Stimulated activated CD8-positive, alpha-beta memory T cell treated with anti-CD3 and anti-CD28 coated beads, Interleukin-7, amount 100 ng/mL, for 1 hour (primary cell): ENCODE data around the gene NBEAL2.

Experiments
- DNase-seq, 2 donors: peaks; one replicate each; pipeline ENCODE4 v3.0.0-alpha.2; 2020; ENCODE audit warnings: low read depth in 2 of 2

The NBEAL2 gene, protein sequence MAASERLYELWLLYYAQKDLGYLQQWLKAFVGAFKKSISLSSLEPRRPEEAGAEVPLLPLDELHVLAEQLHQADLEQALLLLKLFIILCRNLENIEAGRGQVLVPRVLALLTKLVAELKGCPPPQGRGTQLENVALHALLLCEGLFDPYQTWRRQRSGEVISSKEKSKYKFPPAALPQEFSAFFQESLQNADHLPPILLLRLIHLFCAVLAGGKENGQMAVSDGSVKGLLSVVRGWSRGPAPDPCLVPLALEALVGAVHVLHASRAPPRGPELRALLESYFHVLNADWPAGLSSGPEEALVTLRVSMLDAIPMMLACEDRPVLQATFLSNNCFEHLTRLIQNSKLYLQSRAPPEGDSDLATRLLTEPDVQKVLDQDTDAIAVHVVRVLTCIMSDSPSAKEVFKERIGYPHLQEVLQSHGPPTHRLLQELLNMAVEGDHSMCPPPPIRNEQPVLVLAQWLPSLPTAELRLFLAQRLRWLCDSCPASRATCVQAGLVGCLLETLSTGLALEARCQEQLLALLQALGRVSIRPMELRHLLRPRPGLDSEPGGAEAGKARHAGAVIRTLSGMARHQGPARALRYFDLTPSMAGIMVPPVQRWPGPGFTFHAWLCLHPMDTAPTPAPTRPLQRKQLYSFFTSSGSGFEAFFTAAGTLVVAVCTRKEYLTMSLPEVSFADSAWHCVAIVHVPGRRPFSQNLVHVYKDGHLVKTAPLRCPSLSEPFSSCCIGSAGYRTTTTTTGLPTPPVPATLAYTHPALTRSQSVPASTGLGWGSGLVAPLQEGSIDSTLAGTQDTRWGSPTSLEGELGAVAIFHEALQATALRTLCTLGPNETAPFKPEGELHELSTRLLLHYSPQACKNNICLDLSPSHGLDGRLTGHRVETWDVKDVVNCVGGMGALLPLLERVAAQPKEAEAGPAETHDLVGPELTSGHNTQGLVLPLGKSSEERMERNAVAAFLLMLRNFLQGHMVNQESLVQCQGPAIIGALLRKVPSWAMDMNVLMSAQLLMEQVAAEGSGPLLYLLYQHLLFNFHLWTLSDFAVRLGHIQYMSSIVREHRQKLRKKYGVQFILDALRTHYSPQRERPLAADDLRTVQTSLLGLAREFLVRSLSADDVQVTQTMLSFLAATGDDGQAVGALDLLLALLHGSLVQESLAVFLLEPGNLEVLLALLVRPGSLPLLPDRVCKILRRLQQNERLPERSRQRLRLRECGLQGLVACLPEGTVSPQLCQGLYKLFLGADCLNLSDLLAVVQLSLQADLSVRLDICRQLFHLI (N-terminal part only)

DNA sequence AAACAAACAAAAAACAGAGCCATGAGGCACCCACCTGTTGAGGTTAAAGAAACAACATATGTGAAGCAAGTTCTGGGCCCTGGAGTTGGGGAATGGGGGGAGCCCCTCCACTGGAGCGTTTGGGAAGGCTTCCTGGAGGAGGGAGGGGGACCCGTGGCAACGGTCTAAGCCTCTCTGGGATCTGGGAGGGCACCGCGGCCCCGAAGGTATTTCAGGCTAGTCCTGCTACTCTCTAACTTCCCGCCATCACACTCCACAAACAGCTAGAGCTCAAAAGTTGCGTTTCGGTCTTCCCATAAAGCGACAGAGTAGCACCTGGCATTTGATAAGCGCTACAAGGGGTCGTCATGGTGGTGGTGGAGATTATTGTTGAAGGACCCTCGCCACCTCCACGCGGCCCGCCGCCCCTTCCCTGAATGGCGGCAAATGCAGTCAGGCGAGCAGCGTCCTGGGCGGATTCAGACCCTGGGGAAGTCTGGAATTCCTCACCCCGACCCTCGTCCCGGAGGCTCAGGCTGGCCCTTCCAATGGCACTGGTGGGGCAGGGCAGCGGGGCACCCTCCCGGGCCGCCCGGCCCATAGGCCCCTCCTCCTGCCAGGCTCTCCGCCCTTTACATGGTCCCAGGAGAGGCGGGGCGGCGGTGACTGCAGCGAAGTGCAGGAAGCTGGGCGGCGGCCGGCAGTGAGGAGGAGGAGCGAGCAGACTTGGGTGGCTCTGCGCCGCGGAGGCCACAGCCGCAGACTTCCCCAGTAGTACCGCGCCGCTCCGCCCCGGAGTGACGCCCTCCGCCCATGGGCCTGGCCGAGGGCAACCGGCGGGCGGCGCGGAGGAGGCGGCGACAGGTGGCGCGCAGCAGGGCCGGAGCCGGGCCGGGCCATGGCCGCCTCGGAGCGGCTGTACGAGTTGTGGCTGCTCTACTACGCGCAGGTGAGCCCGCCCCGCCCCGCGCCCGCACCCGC is at the start of gene NBEAL2:
Gene NBEAL2, plus strand, starts transcription at position 682 of the 960 bp plus-strand sequence. Its CDS starts 196 bp downstream, at position 878.
- peak; percentile 86 to 88 for DNase-seq

DNA sequence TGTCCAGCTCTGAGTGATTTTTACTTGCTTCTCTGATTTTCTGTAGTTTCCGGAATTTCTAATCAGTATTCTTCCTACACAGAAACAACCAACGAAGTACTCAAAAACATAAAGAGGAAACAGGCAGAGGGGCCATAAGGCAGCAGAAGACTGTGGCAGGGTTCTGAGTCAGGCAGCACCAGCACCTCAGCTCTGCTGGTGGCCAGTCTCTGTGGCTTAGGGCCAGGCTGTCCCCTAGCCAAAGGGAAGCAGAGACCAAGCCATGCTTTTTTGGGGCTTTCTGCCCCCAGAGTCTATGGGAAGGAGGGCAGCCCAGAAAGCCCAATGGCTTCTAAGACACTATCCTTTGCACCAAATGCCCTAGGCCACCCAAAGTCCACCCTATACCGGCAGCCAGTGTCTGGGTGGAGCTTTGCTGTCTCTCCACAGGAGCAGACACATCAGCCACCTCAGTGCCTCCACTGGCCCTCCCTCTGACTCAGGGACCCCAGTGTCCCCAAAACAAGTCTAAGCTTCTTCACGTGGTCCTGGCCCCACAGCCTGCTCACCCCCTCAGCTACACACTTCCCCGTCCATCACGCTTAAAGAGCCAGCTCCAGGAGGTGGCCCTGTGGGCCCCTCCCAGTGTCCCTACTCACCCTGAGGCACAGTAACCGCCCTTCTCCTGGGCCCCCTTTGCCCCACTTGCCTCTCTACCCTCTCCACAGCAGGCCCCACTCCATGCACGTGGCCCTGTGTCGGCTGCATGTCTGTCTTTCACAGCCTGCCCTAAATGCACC is 49.1 kb upstream of the NBEAL2 start:
- no peak for DNase-seq

DNA sequence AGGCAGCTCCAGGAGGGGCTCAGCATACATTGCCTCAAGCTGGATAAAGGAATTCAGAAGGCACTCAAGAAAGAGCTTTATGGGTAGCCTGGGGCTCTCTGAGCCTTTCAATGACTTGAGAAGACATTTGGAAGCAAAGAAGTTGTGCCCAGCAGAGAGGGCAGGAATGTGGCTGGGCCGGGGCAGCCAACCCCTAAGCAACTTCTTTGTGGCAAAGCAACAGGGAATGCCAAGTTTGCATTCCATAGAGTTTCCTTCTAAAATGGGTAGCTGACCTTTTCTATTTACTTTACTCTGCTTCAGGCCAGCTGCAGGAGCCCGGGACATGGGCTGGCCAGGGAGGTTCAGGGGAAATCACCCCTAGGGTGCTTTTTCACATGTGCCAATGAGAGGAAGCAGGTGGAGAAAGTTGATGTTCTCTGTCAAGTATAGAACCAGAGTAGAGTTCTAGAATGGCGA is 48.5 kb upstream of the NBEAL2 start:
- DNase-seq = no peak

DNA sequence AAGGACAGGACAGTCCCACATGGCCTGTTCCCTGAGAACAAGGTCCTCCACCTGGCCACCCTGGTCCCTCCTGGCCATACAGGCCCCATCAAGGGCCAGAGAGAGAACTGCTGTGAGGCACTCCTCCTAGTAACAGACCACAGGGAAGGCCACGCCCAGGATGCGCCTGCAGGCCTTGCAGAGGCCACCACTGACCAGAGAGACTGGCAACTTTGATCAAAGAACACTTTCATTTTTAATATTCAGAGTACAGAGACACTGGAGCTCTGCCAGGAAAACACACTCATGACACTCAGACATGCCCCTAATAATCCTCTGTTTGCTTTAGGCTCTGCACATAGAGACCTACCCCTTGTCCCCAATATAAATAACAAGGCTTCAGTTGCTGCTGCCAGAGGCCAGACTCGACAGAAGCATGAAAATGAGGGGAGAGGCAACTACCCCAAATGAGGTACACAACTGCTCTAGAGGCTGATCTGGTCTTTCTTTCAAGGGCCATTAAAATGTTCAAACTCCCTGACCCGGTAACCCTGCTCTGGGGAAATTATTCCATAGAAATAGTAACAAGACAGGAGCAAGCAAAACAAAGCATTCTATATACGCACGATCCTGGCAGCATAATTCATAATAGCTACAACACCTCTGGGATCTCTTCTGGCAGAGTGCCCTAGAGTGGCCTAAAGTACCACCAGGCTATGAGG is 47.7 kb upstream of the NBEAL2 start:
- DNase-seq = no peak

DNA sequence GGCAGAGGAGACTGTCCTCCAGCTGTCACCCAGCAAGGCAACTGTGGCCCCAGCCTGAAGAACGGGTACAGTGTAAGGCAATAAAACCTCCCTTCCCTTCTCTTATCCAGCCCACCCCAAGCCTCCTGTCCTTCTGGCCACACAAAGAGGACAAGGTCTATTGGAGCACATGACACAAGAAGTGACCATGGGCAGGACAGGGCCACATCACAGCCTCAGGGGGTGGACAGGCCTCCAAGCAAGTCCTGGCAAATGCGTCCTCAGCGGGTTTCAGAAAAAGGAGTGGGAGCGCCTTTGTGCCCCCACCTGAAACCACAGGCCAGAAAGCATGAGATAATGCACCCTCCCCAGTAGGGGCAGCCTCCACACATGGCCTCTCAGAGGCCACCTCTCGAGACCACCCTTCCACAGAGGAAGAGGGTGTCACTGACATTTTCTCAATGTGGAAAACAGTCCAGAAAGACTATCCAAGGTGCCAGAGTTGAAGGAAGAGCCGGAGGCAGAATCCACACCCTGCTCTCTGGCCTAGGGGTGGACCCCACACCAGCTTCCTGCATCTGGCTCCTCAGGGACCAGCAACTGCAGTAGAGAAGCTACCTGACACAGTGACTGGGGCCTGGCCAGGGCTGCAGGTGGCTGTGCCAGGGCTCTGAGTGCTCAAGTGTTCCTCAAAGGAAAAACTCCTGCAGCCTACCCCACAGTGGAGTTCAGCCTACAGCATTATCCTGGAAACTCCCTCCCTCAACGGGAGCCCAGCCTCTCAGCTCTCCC is 46.8 kb upstream of the NBEAL2 start:
- DNase-seq = no peak

DNA sequence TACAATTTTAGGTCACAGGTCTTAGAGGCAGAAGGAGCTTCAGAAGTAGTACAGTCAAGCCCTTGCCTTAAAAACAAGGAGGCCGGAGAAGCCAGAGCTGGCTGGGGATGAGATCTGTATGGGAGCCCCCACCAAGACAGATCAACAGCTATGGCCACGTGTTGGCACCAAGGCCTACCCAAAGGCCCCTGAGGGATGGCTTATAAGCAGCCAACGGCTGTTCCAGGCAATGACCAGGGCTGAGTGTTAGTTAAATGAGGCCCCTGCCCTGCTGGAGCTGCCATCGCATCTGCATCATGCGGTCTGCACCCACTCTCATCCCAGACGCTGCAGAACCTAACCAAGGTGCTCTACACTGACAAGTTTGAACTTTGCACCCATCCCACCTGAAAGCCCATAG is 46.2 kb upstream of the NBEAL2 start:
- no peak for DNase-seq

DNA sequence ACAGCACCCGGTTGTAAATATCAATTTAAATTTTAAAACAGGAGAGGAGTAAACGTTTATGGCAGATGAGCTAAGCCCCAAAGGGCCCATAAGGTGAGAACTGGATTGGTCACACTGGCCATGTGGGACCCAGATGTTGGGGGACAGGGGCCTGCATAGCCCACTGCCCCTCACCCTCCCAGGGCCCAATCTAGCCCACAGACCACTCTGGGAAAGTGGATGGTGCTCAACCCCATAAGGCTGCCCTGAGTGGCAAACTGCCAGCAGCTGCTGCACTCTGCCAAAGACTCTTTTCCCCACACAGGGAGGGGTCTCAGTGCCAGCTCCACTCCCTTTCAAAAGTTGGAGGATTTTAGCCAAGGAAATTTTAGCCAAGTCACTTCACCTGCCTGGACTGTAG is 45.4 kb upstream of the NBEAL2 start:
- no peak for DNase-seq

DNA sequence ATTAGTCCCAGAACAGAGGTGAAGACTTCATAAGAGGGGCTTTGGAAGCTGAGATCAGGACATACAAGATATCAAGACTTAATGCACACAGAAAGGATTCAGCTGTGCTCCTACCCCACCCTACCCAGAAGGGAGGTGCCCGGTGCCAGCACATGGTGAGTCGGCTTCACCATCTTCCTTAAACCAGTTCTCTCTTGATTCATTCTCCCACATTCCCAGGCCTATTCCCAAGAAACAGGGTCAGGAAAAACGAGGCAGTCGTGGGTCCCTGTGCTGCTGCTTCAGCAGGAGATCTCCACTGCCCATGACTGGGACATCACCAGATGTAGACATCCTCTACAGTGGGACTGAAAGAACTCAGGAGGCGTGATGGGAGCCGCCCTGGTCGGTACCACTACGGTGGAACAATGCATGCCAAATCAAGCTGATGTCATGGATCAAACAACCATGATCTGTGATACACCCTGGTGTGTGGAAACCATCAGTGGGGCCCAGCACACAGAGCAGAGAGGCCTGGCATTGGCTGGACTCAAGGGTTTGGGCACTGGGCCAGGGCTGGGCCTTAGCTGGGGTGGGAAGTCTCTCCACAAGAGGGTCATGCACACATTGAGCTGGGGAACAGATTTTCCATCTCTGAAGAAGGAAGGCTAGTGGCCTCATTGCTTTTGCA is 44.8 kb upstream of the NBEAL2 start:
- no peak for DNase-seq

DNA sequence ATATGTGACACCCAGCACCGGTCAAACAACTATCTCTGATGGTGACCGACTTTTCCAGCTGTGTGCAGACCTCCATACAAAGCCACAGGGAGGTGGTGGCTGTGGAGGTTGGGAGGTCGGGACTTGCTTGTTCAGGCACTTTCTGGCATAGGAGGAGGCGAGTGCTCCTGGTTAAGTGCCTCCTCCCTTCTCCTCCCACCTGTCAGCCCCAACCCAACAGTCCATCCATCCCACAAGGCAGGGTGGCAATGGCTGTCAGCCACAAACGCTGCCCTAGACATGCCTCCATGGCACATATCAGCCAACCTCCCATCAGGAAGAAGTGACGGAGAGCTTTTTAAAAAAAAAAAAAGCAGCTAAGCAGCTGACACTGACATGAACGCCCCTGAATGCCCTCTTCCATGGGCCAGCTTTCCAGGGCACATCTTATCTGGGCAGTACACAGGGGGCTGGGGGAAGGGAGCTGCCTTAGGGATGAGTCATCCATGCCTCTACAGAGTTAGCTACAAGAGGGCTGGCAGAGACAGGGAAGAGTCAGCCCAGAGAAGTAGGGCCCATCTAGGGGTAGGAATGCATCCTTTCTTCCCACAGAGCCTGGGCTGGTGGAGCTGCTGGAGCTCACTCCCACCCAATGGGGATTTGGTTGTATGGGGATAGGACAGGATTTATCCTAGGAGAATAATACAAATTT is 44.2 kb upstream of the NBEAL2 start:
- DNase-seq = no peak

DNA sequence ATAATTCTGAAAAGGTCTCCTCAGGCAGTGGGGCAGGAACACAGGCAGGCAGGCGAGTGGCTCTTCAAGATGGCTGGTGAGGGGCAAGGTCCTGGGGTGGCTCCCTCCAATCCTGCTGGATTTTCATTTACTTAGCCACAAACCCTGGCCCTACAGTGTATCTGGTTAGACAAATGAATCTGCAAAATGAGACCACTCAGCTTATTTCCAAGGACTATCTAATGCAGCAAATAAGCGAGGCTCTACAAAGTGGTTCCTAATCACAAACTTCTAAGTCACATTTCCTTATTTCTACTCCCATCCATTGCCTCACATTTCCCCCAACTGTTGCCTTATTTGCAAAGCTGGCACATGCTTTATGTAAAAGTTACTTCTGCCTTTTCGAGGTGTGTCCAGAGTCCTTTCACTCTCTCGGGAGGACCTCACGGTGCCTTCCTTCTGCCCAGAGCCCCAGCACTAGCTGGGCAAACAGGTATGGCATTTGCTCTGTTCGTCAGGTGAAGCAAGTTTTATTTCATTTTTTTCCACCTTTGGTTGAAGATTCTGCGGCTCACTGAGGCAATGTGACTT is 43.4 kb upstream of the NBEAL2 start:
- no peak for DNase-seq

DNA sequence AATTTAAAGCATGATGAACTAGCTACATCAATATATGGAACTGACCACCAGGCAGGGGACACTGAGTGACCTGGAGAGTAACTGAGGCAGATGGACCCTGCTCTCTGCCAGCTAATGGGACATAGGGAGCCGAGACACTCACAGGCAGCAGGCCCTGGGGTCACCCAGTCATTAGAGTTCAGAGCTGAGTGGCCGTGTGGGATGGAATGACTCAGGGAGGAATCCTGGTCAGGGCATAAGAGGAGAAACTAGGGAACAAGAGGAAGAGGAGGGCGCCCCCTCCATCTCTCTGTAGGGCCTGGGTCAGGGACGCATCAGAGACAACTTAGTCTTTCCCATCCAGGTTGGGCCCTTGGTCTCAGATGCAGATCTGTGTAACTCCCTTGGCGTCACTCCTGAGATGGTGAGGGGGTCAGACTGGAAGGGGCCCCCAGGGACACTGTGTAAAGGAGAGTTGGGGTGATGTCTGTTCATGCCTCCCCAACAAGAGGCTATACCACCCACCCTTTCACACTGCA is 42.7 kb upstream of the NBEAL2 start:
- DNase-seq = no peak

DNA sequence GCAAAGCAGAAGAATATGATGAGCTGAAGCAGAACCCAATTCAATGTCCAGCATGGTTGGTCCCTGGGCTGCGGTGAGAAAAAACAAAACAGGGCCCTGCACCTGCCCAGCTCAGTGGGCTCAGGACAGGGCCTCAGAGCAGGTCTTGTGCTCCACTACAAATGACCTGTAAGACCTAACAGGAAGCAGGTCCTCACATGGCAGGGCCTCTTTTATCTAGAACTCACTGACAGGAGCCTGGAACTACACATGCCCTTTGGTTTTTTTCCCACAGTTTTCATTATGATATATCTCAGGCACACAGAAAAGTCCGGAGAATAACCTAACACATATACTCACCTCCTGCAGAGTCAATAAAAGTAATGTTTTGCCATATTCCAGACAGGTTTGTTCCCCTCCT is 41.3 kb upstream of the NBEAL2 start:
- DNase-seq = no peak

DNA sequence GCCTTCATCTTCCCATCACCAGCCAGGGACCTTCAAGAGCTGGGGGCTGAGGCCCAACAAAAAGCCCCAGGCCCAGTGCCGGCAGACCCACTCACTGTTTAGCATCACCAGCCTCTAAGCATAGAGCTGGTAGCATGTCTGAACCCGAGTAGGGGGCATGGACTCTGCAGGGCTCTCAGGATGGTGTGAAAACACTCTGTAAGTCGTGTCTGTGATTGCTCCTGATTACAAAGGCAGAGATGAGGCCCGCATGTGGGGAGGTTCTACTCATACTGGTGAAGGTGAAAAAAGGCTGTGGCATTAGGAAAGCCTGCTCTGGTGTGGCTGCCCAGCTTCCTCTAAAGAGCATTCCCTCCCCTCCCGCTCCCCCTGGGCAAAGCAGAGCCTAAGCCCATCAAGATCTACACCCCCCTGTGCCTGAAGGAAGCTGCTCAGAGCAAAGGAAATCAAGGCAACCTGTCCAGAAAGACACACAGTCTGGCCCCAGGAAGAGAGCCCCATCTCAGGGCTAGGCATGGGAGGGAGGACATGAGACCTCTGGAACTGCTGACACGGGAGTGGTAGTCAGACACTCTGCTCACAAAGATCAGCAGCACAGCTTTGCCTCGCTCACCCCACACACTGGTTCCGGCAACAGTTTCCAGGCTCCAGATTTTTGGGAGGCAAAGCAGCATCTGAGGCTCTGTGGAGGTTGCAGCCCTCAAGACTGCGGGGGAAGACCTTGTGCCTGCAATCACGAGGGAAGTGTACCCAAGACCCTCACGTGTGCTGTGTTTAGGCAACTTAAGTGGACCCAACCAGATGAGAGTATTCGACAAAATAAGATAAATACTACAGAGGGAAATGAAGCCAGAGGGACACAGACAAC is 39.7 kb upstream of the NBEAL2 start:
- DNase-seq = no peak

DNA sequence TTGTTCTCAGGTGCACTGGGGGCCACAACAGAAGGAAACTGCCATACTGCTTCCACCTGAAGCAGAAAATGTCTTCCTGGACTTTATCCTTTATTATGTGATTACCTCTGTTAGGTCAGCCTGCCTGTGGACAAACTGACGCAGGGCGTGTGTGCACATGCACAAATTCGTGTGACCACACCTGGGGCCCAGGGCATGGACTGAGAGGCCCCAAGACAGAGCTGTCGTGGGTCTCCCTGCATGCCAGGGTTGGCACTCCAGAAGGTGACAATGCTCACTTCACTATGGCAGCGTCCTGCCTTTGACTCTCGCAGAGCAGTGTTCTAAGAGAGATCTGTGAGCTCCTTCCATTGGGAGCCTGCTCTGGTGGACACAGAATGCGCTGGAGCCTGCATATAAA is 37.4 kb upstream of the NBEAL2 start:
- DNase-seq = no peak

DNA sequence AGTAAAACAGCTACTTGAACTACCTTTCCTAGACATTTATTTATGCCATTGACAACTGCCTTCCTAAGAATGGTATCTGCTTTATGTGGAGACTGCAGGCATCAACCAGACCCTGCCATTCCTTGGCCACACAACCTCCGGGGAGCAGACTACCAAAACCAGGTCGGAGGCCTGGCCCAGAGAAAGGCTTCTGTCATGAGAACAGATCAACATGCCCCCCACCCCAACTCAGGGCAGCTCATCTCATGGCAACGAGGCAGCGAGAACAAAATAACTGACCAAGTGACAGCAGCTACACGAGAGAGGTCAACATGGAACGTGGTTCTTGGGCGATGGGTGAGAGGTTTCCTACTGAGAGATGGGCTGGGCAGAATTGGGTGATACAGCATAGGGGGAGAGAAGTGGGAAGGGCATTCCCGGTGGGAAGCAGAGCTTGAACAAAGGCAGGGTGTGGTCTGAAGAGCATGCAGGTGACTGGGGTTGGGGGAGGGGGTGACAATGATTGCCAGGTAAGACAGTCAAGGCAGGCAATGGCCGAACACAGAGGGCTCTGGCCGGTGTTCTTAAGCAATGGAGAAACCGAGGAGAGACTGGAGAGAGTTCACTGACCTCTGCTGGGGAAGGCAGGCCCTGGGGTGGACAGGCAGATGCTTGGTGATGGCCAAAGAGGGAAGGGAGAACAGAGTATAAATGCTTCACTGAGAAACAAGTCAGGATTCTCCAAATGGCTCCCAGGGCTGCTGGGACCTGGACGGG is 36.8 kb upstream of the NBEAL2 start:
- DNase-seq = no peak
